NCI-H1092 (cell line): Measurements from ENCODE around the gene HOMEZ.
A peak's percentile ranks its signal among the peaks of the same experiment; 100 is the strongest.
"Not testable (repeated sequence)": the region's sequence is repeated elsewhere in the genome, so short reads cannot be mapped to it uniquely, and the experiment has no call there.

Experiments
- DNase-seq: peaks from one replicate; lab custom pipeline; 2025; lab: John Stamatoyannopoulos, UW

Gene HOMEZ

DNA sequence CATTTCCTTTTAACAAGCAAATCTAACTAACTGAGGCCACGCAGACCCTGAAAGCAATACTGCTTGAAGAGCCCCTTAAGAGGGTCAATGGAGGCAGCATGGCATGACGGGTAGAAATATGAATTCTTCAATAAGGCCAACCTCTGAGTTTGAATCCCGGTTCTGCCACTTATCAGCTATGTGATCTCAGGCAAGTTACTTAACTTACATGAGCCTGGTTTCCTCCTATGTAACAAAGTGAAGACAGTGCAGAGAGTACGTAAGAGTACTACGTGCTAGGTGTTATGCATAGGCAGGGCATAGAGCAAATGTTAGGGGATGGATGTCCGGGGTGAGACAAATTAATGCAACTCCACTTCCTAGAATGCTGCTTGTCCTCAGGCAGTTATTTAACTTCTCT, 4.7 kb downstream of the HOMEZ start:
- no peak for DNase-seq

DNA sequence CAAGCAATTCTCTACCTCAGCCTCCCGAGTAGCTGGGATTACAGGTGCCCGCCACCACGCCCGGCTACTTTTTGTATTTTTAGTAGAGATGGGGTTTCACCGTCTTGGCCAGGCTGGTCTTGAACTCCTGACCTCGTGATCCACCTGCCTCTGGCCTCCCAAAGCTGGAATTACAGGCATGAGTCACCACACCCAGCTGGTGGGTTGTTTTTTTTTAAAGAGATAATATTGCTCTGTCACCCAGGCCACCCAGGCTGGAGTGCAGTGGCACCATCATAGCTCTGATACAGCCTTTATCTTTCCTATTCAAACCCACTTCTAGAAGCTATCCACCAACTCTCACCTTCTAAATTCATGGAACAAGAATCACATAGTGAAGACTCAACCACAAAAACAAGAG, 8.0 kb downstream of the HOMEZ start:
- not testable (repeated sequence) for DNase-seq

DNA sequence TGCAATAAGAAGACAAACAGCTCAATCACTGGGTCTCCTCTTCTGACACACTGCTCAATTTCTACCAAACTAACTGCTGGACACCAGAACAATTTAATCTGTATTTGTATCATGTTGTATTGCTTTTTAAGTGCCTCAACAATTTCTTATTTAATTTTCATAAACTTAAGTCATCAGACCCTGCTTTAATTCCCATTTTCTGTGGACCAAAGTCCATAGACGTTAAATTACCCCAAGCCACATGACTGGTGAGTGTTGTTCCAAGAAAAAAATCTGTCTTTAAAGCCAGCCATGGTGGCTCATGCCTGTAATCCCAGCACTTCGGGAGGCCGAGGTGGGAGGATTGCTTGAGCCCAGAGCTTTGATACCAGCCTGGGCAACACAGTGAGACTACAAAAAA, 8.7 kb downstream of the HOMEZ start:
- DNase-seq: no peak

- no peak for DNase-seq
Observed at GRCh38 chr14:23275412-23275811, 10.5 kb downstream of the HOMEZ start.

DNA sequence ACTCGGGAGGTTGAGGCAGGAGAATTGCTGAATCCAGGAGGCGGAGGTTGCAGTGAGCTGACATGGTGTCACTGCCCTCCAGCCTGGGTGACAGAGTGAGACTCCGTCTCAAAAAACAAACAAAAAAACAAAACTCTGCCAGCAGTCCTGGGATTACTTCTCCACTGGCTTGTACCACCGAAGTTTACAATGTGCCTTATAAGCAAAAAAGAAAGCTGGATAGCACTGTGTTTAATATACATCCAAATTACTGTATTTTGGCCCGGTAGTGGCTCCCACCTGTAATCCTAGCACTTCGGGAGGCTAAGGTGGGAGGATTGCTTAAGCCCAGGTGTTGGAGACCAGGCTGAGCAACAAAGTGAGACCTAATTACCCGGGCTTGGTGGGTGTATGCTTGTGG, 16.7 kb downstream of the HOMEZ start:
- no peak for DNase-seq

- not testable (repeated sequence) for DNase-seq
Observed at GRCh38 chr14:23260849-23261248, 25.1 kb downstream of the HOMEZ start.

DNA sequence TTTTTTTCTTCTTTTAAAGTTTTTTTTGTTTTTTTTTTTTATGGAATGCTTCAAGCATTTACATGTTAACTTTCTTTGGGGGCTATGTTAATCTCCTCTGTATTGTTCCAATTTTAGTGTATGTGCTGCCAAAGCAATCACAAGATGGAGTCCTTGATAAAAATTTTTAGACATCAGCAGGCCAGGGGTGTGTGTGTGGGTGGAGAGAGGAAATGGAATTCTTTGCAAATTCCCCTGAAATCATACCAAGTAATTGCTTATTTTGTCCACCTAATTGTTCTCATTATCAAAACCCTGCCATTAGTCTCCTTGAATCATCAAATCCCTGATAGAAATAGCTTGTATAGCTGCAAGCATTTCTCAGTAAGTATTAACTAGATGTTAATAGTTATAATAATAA, 26.5 kb downstream of the HOMEZ start:
- no peak for DNase-seq

- DNase-seq: no peak
Observed at GRCh38 chr14:23258256-23258655, 27.7 kb downstream of the HOMEZ start.

GRCh38 chr14:23252420-23253333, 33.3 kb downstream of the HOMEZ start:
- no peak for DNase-seq

- no peak for DNase-seq
Observed at GRCh38 chr14:23252006-23252405, 33.9 kb downstream of the HOMEZ start.

DNA sequence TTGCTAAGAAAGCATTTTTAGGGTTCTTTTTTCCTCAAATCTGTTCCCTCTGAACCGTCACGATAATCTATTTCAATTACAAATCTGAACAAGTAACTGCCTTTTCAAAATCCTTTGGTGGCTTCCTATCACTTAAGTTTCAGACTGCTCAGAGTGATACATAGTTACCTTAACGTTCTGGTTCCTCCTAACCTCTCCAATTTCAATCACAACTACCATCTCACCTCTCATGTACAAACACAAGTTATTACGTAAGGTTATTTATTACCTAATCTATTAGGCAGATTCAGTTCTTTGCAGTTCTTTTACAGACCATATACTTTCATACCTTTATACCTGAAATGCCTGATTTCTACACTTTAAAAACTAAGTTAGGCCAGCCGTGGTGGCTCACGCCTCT, 36.1 kb downstream of the HOMEZ start:
- DNase-seq: no peak

DNA sequence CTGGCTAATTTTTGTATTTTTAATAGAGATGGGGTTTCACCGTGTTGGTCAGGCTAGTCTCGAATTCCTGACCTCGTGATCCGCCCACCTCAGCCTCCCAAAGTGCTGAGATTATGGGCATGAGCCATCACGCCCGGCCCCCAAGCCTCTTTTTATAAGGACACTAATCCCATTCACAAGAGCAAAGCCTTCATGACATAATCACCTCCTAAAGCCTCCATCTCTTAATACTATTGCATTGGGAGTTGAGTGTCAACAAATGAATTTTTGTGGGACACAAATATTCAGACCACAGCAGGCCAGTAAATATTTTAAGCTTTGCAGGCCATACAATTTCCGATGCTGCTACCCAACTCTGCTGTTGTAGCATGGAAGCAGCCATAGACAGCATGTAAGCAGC, 37.3 kb downstream of the HOMEZ start:
- DNase-seq: no peak

GRCh38 chr14:23245282-23245681, 40.6 kb downstream of the HOMEZ start:
- DNase-seq: no peak

- no peak for DNase-seq
Observed at GRCh38 chr14:23243066-23243465, 42.9 kb downstream of the HOMEZ start.

DNA sequence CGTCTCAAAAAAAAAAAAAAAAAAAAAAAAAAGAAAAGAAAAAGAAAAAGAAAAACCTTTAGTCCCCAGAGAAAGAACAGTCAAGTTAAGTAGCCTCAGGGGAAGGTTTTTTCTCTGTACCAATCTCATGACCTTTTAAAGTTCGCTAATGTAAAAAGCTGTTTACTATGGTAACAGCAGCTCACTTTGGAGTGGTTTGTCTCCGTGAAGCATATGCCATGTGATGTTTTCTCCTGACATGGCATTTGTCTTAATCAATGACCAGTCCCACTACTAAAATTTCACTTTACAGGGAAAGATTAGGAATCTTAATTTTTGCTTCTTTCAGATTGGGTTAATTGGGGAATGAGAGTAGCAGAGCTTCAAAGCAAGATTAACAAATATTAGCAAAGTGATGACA, 43.9 kb downstream of the HOMEZ start:
- DNase-seq: no peak

DNA sequence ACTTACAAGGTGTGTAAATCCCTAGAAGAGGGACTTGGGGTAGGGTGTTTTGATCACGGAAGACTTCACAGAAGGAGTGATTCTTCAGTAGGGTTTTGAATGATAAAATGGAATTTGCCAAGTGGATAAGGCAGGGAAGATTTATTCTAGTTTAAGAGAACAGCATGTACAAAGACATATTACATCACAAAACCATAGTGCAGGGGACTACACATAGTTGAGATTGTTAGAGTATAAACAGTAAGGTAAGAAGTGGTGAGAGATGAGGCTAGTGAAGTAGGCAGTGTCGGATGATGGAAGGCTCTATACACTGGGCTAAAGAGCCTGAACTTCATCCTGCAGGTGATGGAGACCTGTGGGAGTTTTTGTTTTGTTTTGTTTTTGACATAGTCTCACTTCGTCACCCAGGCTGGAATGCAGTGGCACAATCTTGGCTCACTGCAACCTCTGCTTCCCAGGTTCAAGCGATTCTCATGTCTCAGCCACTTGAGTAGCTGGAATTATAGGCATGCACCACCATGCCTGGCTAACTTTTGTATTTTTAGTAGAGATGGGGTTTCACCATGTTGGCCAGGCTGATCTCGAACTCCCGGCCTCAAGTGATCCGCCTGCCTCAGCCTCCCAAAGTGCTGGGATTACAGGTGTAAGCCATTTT, 44.7 kb downstream of the HOMEZ start:
- DNase-seq: not testable (repeated sequence)

DNA sequence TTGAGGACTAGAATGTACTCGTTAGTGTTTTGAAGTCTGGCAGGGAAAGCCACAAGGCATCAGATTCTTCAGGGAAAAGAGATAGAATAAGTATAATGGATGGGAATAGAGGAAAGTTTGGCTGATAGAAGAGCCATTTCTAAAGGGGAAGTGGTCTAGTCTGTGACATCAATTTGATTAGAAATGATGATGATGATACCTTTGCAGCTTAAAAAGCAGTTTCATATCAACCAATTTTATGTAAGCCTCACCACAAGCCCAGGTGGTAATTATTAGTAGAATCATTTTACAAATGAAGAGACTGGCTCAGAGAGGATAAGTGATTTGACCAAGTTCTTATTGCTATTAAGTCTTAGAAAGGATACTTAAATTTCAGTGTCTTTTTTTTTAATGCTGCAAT, 45.3 kb downstream of the HOMEZ start:
- no peak for DNase-seq

DNA sequence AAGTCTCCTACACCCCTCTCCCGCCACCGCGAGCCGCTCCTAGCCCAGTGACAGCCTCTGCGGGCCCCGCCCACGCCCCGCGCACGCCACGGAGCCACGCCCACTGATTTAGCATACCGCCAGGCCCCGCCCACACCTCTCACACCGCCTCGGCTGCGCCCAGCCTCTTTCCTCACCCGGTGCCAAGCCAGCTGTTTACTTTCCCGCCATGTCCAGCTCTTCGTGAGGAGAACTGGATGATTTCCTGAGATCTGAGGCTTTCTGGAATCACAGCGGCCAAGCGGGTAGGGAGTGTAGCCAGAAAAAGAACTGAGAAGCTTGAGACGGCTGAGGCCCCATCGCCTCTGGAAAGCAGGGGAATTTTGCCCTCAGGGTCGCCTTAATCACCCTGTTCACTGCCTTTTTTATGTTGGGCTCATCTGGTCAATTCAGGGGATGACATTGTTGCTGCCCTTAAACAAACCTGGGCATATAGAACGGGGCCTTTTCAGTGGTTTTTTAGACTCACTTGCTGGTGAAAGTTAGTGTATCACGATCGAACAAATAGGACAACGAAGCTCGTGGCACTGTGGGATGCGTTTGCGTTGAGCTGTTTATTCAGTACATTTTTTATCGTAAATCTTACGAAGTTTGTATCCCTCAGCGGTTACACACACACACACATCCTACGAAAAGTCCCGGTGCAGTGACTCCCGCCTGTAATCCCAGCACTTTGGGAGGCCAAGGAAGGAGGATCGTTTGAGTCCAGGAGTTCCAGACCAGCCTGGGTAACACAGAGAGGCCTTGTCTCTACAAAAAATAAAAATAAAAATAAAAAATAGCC, 47.9 kb downstream of the HOMEZ start, which contains the start of gene RNF212B:
TSS of gene RNF212B (plus strand) at position 165 of the 823 bp plus-strand sequence. CDS start 2,410 bp downstream, outside the sequence.
- DNase-seq: peak; percentile 84

- not testable (repeated sequence) for DNase-seq
Observed at GRCh38 chr14:23232241-23232808, 53.6 kb downstream of the HOMEZ start.

- DNase-seq: no peak
Observed at GRCh38 chr14:23228812-23229211, 57.1 kb downstream of the HOMEZ start.

- no peak for DNase-seq
Observed at GRCh38 chr14:23227566-23227965, 58.4 kb downstream of the HOMEZ start.

GRCh38 chr14:23224958-23225357, 61.0 kb downstream of the HOMEZ start:
- DNase-seq: not testable (repeated sequence)
